GM12878 (cell line): Measurements from ENCODE around the gene ZNF800. TPM values are rescaled to one million over a fixed set of nuclear protein-coding genes. Genes with fewer than 3 reads are reported as not detected.

Experiments used
- BACH1 ChIP-seq: fragments of 450-650 bp; IDR thresholded peaks from 2 replicates; pipeline ENCODE4 v1.6.1; 2017; ENCODE audit warnings: mild to moderate bottlenecking, borderline replicate concordance
- BRCA1 ChIP-seq: IDR thresholded peaks from 2 replicates; pipeline ENCODE4 v1.6.1; 2011; ENCODE audit warnings: low read depth, low read length, improper control_type of control experiment
- CBX3 ChIP-seq: fragments of 200-600 bp; sonication (generic); IDR thresholded peaks from 2 replicates; pipeline ENCODE4 v1.6.1; 2016; ENCODE audit warnings: low read depth, borderline replicate concordance
- CHD1 ChIP-seq: IDR thresholded peaks from 2 replicates; pipeline ENCODE4 v1.6.1; 2012; ENCODE audit warnings: low read depth, low read length, improper control_type of control experiment
- CHD4 ChIP-seq: fragments of 200-600 bp; sonication (generic); IDR thresholded peaks from 2 replicates; pipeline ENCODE4 v1.6.1; 2016; ENCODE audit warnings: mild to moderate bottlenecking
- CUX1 ChIP-seq: IDR thresholded peaks from 2 replicates; pipeline ENCODE4 v1.6.1; 2012; ENCODE audit warnings: improper control_type of control experiment, low read depth, low read length; ENCODE audit not compliant: insufficient replicate concordance
- E4F1 ChIP-seq: fragments of 450-650 bp; IDR thresholded peaks from 2 replicates; pipeline ENCODE4 v1.6.1; 2018; ENCODE audit warnings: borderline replicate concordance, mild to moderate bottlenecking; ENCODE audit not compliant: partially characterized antibody
- EZH2 ChIP-seq: IDR thresholded peaks from 2 replicates; pipeline ENCODE4 v1.6.1; 2012; ENCODE audit warnings: low read depth, mild to moderate bottlenecking, control low read depth, inconsistent platforms, low read length, borderline replicate concordance; ENCODE audit not compliant: control insufficient read depth
- IRF3 ChIP-seq: fragments of 450-650 bp; IDR thresholded peaks from 2 replicates; pipeline ENCODE4 v1.6.1; 2014; ENCODE audit warnings: mild to moderate bottlenecking
- MTA2 ChIP-seq: fragments of 450-650 bp; IDR thresholded peaks from 2 replicates; pipeline ENCODE4 v1.6.1; 2016; ENCODE audit warnings: low read depth, mild to moderate bottlenecking, moderate library complexity
- NBN ChIP-seq: fragments of 450-650 bp; IDR thresholded peaks from 2 replicates; pipeline ENCODE4 v1.6.1; 2016
- NFYA ChIP-seq: IDR thresholded peaks from 2 replicates; pipeline ENCODE4 v1.6.1; 2011; ENCODE audit warnings: low read depth, mild to moderate bottlenecking, low read length, improper control_type of control experiment, borderline replicate concordance
- POLR2AphosphoS5 ChIP-seq: IDR thresholded peaks from 2 replicates; pipeline ENCODE4 v1.6.1; 2011; ENCODE audit warnings: mild to moderate bottlenecking, low read length, inconsistent platforms
- RAD21 ChIP-seq: IDR thresholded peaks from 2 replicates; pipeline ENCODE4 v1.6.1; 2011; ENCODE audit warnings: mild to moderate bottlenecking, low read depth, low read length, moderate library complexity; ENCODE audit not compliant: insufficient read depth
- SKIL ChIP-seq: fragments of 450-650 bp; IDR thresholded peaks from 2 replicates; pipeline ENCODE4 v1.6.1; 2017; ENCODE audit warnings: mild to moderate bottlenecking, low read depth, inconsistent platforms; ENCODE audit not compliant: poor library complexity, severe bottlenecking
- STAT3 ChIP-seq: IDR thresholded peaks from 2 replicates; pipeline ENCODE4 v1.6.1; 2011; ENCODE audit warnings: low read depth, low read length, improper control_type of control experiment
- ZNF207 ChIP-seq: fragments of 450-650 bp; IDR thresholded peaks from 2 replicates; pipeline ENCODE4 v1.6.1; 2014; ENCODE audit warnings: antibody characterized with exemption, mild to moderate bottlenecking, borderline replicate concordance
- ZNF274 ChIP-seq: IDR thresholded peaks from one replicate; pipeline ENCODE4 v1.8.0; 2011; ENCODE audit not compliant: insufficient read length, insufficient read depth
- ZZZ3 ChIP-seq: IDR thresholded peaks from 2 replicates; pipeline ENCODE4 v1.6.1; 2011; ENCODE audit warnings: low read depth; ENCODE audit not compliant: control insufficient read depth, insufficient read length
- polyA plus RNA-seq, 11 experiments: library from polyadenylated mRNA; depleted of rRNA in 4 of 11; unstranded in 6 of 11; stranded (reverse) in 5 of 11; fragments of >200 nt; fragmentation: Nextera tagmentation in 4 of 11; fragmentation: Illumina TruSeq in 1 of 11; extraction: Ambion mirVana in 4 of 11; extraction: Trizol in 1 of 11; gene quantifications; 1 replicate in 1 of 11; 2 replicates in 10 of 11; pipeline versions ENCODE4 v1.2.1 to v1.2.3, GENCODE V29; 2011 to 2016; ENCODE audit warnings: inconsistent platforms in 2 of 11, missing spikeins in 2 of 11, low read depth in 1 of 11
- total RNA-seq, 4 experiments: library from RNA; depleted of rRNA in 3 of 4; stranded (reverse); fragments of >200 nt in 3 of 4; fragmentation: Illumina TruSeq in 1 of 4; extraction: Trizol in 1 of 4; gene quantifications; 2 replicates each; pipeline versions ENCODE4 v1.2.1 to v1.2.3, GENCODE V29; 2013 to 2021

Gene ZNF800
- total and polyA plus RNA-seq, 10 of the 15 experiments (the other 5 are each of a cell fraction or from before 2014, with no cell fraction given), result 6.8 to 33.9 (median 23.8) TPM

GRCh38 chr7:127392182-127392565 is 334 bp downstream of the ZNF800 start (continued):
- TF ChIP-seq ZNF207, result peak; percentile 62; the same call in 1 of the 2 replicates
- TF ChIP-seq POLR2AphosphoS5, result no peak
- TF ChIP-seq ZNF274, result no peak
- TF ChIP-seq EZH2, result no peak
- no peak for TF ChIP-seq STAT3
- no peak for TF ChIP-seq IRF3
- TF ChIP-seq CUX1, result no peak
- no peak for TF ChIP-seq BRCA1
- no peak for TF ChIP-seq SKIL
- TF ChIP-seq MTA2, result no peak
- TF ChIP-seq ZZZ3, result no peak
- no peak for TF ChIP-seq NFYA
- no peak; the same call in 1 of the 2 replicates for TF ChIP-seq BACH1
- no peak for TF ChIP-seq CHD1
- no peak for TF ChIP-seq RAD21
- TF ChIP-seq CBX3, result no peak
- TF ChIP-seq CHD4, result no peak
- TF ChIP-seq NBN, result no peak; the same call in 1 of the 2 replicates
- TF ChIP-seq E4F1, result no peak
